IMR-90 (cell line): ENCODE measurements around the gene CTBP2. TPM values are rescaled to one million over a fixed set of nuclear protein-coding genes. Genes with fewer than 3 reads are reported as not detected.

Source experiments
- ATAC-seq: fragments of 200-7000 bp; cut with Tn5 transposase; 2 replicates; pipeline ENCODE4 v1.9.1; 2020; ENCODE audit warnings: low read depth, mild to moderate bottlenecking, moderate library complexity
- BruUV-seq: library from RNA; stranded (reverse); fragments of 400-500 nt; replicated peaks from 2 replicates; lab custom pipeline; 2021; lab: Mats Ljungman, UMichigan
- CTCF ChIA-PET: fragments of 300-600 bp; formaldehyde crosslinking; extraction: SDS; loops from one replicate; lab custom pipeline; 2021; ENCODE audit warnings: antibody characterized with exemption; lab: Yijun Ruan, JAX
- POLR2A ChIA-PET: fragments of 300-600 bp; sonication (Branson Sonifier 250); formaldehyde crosslinking; loops from one replicate; lab custom pipeline; 2022; ENCODE audit warnings: antibody characterized with exemption; ENCODE audit not compliant: unreplicated experiment; lab: Charles Lee
- DNase-seq: peaks from one replicate; pipeline ENCODE4 v3.0.0; 2013
- H2AFZ ChIP-seq: replicated peaks from 2 replicates; pipeline ENCODE3; 2013; ENCODE audit warnings: low read length, mild to moderate bottlenecking; ENCODE audit not compliant: poor library complexity
- H2AK5ac ChIP-seq: 2 replicates; pipeline ENCODE4 v1.6.1; 2013; ENCODE audit warnings: low read depth, low read length, inconsistent platforms
- H2AK9ac ChIP-seq: replicated peaks from 2 replicates; pipeline ENCODE3; 2013; ENCODE audit warnings: mild to moderate bottlenecking, low read depth, low read length, moderate library complexity; ENCODE audit not compliant: poor library complexity
- H2BK120ac ChIP-seq: 2 replicates; pipeline ENCODE4 v1.6.1; 2013; ENCODE audit warnings: low read depth, low read length, inconsistent platforms
- H2BK15ac ChIP-seq: 3 replicates; pipeline ENCODE4 v1.6.1; 2013; ENCODE audit warnings: low read depth, low read length, inconsistent platforms
- H2BK20ac ChIP-seq: 2 replicates; pipeline ENCODE4 v1.6.1; 2013; ENCODE audit warnings: low read depth, mild to moderate bottlenecking, inconsistent platforms, low read length, moderate library complexity
- H2BK5ac ChIP-seq: 2 replicates; pipeline ENCODE4 v1.6.1; 2013; ENCODE audit warnings: mild to moderate bottlenecking, low read depth, low read length, inconsistent platforms; ENCODE audit not compliant: poor library complexity, severe bottlenecking
- H3K14ac ChIP-seq: replicated peaks from 2 replicates; pipeline ENCODE4 v1.6.1; 2013; ENCODE audit warnings: low read depth, low read length, inconsistent platforms
- H3K18ac ChIP-seq: 2 replicates; pipeline ENCODE4 v1.6.1; 2013; ENCODE audit warnings: low read depth, low read length, control low read depth
- H3K23ac ChIP-seq: 2 replicates; pipeline ENCODE4 v1.6.1; 2013; ENCODE audit warnings: low read depth, low read length, inconsistent platforms
- H3K27ac ChIP-seq: 2 replicates; pipeline ENCODE4 v1.5.1; 2013; ENCODE audit warnings: mild to moderate bottlenecking, control low read depth, low read length; ENCODE audit not compliant: insufficient read depth
- H3K27me3 ChIP-seq: 2 replicates; pipeline ENCODE4 v1.6.1; 2013; ENCODE audit warnings: low read length; ENCODE audit not compliant: control insufficient read depth, insufficient read depth
- H3K36me3 ChIP-seq: 2 replicates; pipeline ENCODE4 v1.6.1; 2013; ENCODE audit warnings: low read length, mixed read lengths; ENCODE audit not compliant: control insufficient read depth, insufficient read depth
- H3K4ac ChIP-seq: 2 replicates; pipeline ENCODE4 v1.6.1; 2013; ENCODE audit warnings: low read depth, low read length, inconsistent platforms
- H3K4me1 ChIP-seq: 2 replicates; pipeline ENCODE4 v1.6.1; 2013; ENCODE audit warnings: low read length, mixed read lengths; ENCODE audit not compliant: control insufficient read depth, insufficient read depth
- H3K4me2 ChIP-seq: 2 replicates; pipeline ENCODE4 v1.6.1; 2013; ENCODE audit warnings: low read depth, mild to moderate bottlenecking, control low read depth, low read length, moderate library complexity
- H3K4me3 ChIP-seq: 2 replicates; pipeline ENCODE4 v1.5.1; 2013; ENCODE audit warnings: low read depth, mild to moderate bottlenecking, control low read depth, low read length, moderate library complexity; ENCODE audit not compliant: insufficient read depth
- H3K56ac ChIP-seq: 2 replicates; pipeline ENCODE4 v1.6.1; 2013; ENCODE audit warnings: low read length, inconsistent platforms; ENCODE audit not compliant: insufficient read depth; ENCODE audit errors: extremely low read depth
- H3K79me1 ChIP-seq, 2 experiments: 2 replicates each; pipeline ENCODE4 v1.6.1; 2013; ENCODE audit warnings: low read length in 2 of 2, inconsistent platforms in 1 of 2, low read depth in 1 of 2
- H3K9ac ChIP-seq: 2 replicates; pipeline ENCODE4 v1.6.1; 2013; ENCODE audit warnings: low read depth, low read length, control low read depth
- H3K9me1 ChIP-seq: 2 replicates; pipeline ENCODE4 v1.6.1; 2013; ENCODE audit warnings: low read length, inconsistent platforms; ENCODE audit not compliant: insufficient read depth
- H3K9me3 ChIP-seq: 2 replicates; pipeline ENCODE4 v1.6.1; 2013; ENCODE audit warnings: low read length; ENCODE audit not compliant: control insufficient read depth, insufficient read depth
- H4K20me1 ChIP-seq: 2 replicates; pipeline ENCODE4 v1.6.1; 2013; ENCODE audit warnings: low read length, inconsistent platforms; ENCODE audit not compliant: insufficient read depth
- H4K5ac ChIP-seq: 2 replicates; pipeline ENCODE4 v1.6.1; 2013; ENCODE audit warnings: mild to moderate bottlenecking, low read depth, low read length, control low read depth
- H4K8ac ChIP-seq, 2 experiments: 2 replicates each; pipeline ENCODE4 v1.6.1; 2013; ENCODE audit warnings: low read depth in 2 of 2, low read length in 2 of 2, control low read depth in 1 of 2, inconsistent platforms in 1 of 2
- H4K91ac ChIP-seq: 2 replicates; pipeline ENCODE4 v1.6.1; 2013; ENCODE audit warnings: low read depth, low read length, inconsistent platforms; ENCODE audit not compliant: insufficient read depth
- BHLHE40 ChIP-seq: fragments of 150-350 bp; IDR thresholded peaks from 2 replicates; pipeline ENCODE4 v1.6.1; 2016; ENCODE audit warnings: mild to moderate bottlenecking, low read depth, low read length
- CHD1 ChIP-seq: IDR thresholded peaks from 2 replicates; pipeline ENCODE4 v1.6.1; 2012; ENCODE audit warnings: low read depth, low read length, improper control_type of control experiment
- FOS ChIP-seq: fragments of 150-350 bp; IDR thresholded peaks from 2 replicates; pipeline ENCODE4 v1.6.1; 2016; ENCODE audit warnings: low read depth, low read length
- MAFK ChIP-seq: IDR thresholded peaks from 2 replicates; pipeline ENCODE4 v1.6.1; 2012; ENCODE audit warnings: low read depth, low read length, improper control_type of control experiment
- MAZ ChIP-seq: IDR thresholded peaks from 2 replicates; pipeline ENCODE4 v1.6.1; 2012; ENCODE audit warnings: low read depth, mild to moderate bottlenecking, low read length, improper control_type of control experiment, moderate library complexity, borderline replicate concordance
- MXI1 ChIP-seq: IDR thresholded peaks from 2 replicates; pipeline ENCODE4 v1.6.1; 2012; ENCODE audit warnings: low read depth, mild to moderate bottlenecking, low read length, moderate library complexity, borderline replicate concordance
- NFE2L2 ChIP-seq: fragments of 150-350 bp; IDR thresholded peaks from 2 replicates; pipeline ENCODE4 v1.6.1; 2016; ENCODE audit warnings: low read depth, mild to moderate bottlenecking, low read length
- POLR2A ChIP-seq: IDR thresholded peaks from 2 replicates; pipeline ENCODE4 v1.6.1; 2012; ENCODE audit warnings: mild to moderate bottlenecking, low read depth, low read length
- RCOR1 ChIP-seq: IDR thresholded peaks from 2 replicates; pipeline ENCODE4 v1.6.1; 2012; ENCODE audit warnings: mild to moderate bottlenecking, low read length, improper control_type of control experiment; ENCODE audit not compliant: insufficient replicate concordance
- RFX5 ChIP-seq: IDR thresholded peaks from 2 replicates; pipeline ENCODE4 v1.8.0; 2012; ENCODE audit warnings: low read depth, mild to moderate bottlenecking, low read length, moderate library complexity
- SMC3 ChIP-seq: fragments of 150-350 bp; IDR thresholded peaks from 2 replicates; pipeline ENCODE4 v1.6.1; 2016; ENCODE audit warnings: low read depth, mild to moderate bottlenecking, antibody characterized with exemption, low read length, moderate library complexity
- WGBS, 2 experiments: methylation state at CpG; one replicate each; pipeline versions ENCODE4 v1.1.5 to v1.1.7; 2013; ENCODE audit warnings: missing lambda C conversion rate in 2 of 2; ENCODE audit not compliant: insufficient read length in 1 of 2; ENCODE audit errors: extremely low coverage in 2 of 2; 5-methylcytosine and 5-hydroxymethylcytosine counted together
- dilution Hi-C: fragments of 300-500 bp; cut with HindIII; formaldehyde crosslinking; loops from one replicate; pipeline ENCODE4 v1.14.3; 2018; ENCODE audit warnings: low sequenced_read_pairs; ENCODE audit not compliant: unreplicated experiment
- in situ Hi-C: fragments of 300-500 bp; cut with MboI; formaldehyde crosslinking; loops from 3 replicates; pipeline ENCODE4 v1.14.3; 2019; ENCODE audit warnings: low sequenced_read_pairs, inconsistent platforms, mixed read lengths
- intact Hi-C: fragments of 100-400 bp; cut with micrococcal nuclease; formaldehyde crosslinking; loops from 2 replicates; pipeline ENCODE4 v1.10.0; 2022
- polyA plus RNA-seq, 3 experiments: library from polyadenylated mRNA; depleted of rRNA; stranded (reverse); fragments of >200 nt; gene quantifications; 2 replicates each; pipeline ENCODE4 v1.2.3, GENCODE V29; 2012; ENCODE audit warnings: low replicate concordance in 1 of 3
- total RNA-seq: library from RNA; depleted of rRNA; stranded (reverse); fragments of >200 nt; gene quantifications from 2 replicates; pipeline ENCODE4 v1.2.3, GENCODE V29; 2012
- TF ChIP-seq, protein P1 (sequence below): fragments of 150-350 bp; IDR thresholded peaks from 2 replicates; pipeline ENCODE4 v1.6.1; 2016; ENCODE audit warnings: low read depth, mild to moderate bottlenecking, low read length, moderate library complexity, borderline replicate concordance

Gene CTBP2
- total and polyA plus RNA-seq, 2 of the 4 experiments (the other 2 are of a cell fraction): 81.0 to 86.6 TPM

DNA sequence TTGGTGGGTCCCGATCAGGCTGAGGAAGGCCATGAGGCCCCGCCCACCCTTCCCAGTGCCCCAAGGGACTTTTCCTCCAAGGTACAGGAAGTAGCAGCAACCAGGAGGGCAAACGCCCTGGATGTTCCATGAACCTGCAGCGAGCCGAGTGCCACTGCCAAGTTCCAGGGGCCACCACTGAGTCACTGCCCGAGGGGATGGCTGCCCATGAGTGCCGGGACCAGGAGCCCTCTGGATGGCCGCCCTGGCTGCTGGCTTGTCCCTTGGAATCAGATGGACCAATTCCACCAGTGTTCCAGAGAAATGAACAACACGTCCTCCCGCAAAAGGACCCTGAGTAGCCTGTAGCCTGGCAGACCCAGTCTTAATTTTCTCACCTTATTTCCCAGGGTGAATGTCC lies 144.2 kb downstream of the CTBP2 start:
- no peak for ATAC-seq

More for the DNA sequence above, 144.2 kb downstream of the CTBP2 start:
- Histone ChIP-seq H3K14ac (no peak overlapping the region), H4K8ac (no peak overlapping the region), H3K9me3 (no peaks in the 10 kb centered on the region), H3K4me3 (no peak overlapping the region), H2BK20ac (no peak overlapping the region), H3K4me1 (peaks cover 3% of the 10 kb centered on the region; the same call in 1 of the 2 replicates), H2BK120ac (no peak overlapping the region), H4K5ac (no peak overlapping the region), H3K79me1 (peaks cover 38 to 99% of the 10 kb centered on the region in 2 experiments), H2AK9ac (no peak overlapping the region), H2BK15ac (no peak overlapping the region), H3K36me3 (peaks cover 25% of the 10 kb centered on the region), H2AK5ac (no peak overlapping the region), H2AFZ (no peak overlapping the region), H3K4ac (no peak overlapping the region), H3K27me3 (no peaks in the 10 kb centered on the region), H3K18ac (no peak overlapping the region), H3K56ac (no peak overlapping the region), H3K9me1 (peaks cover 31% of the 10 kb centered on the region), H3K9ac (no peak overlapping the region), H3K23ac (no peak overlapping the region), H3K4me2 (no peak overlapping the region), H4K91ac (no peak overlapping the region), H2BK5ac (no peak overlapping the region), H3K27ac (no peak overlapping the region), H4K20me1 (peaks cover 97% of the 10 kb centered on the region)
- dilution Hi-C loops: no loop called here
- WGBS, 2 experiments: 95% methylated on average over 3 of the region's 10 CpGs; no CpG with 5 or more reads in 1 of the 2 experiments
- TF ChIP-seq CHD1 (no peak), RCOR1 (no peak), RFX5 (no peak), FOS (no peak), MXI1 (no peak), NFE2L2 (no peak), MAZ (no peak), MAFK (no peak), POLR2A (no peak), SMC3 (no peak), BHLHE40 (no peak)
- TF ChIP-seq, protein P1, sequence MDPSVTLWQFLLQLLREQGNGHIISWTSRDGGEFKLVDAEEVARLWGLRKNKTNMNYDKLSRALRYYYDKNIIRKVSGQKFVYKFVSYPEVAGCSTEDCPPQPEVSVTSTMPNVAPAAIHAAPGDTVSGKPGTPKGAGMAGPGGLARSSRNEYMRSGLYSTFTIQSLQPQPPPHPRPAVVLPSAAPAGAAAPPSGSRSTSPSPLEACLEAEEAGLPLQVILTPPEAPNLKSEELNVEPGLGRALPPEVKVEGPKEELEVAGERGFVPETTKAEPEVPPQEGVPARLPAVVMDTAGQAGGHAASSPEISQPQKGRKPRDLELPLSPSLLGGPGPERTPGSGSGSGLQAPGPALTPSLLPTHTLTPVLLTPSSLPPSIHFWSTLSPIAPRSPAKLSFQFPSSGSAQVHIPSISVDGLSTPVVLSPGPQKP: no peak
- DNase-seq: no peak
- ChIA-PET POLR2A (no interaction called here), CTCF (no interaction called here)
- no TSS peak for BruUV-seq
- in situ Hi-C loops: no loop called here
- intact Hi-C loops: no loop called here
